Mesothelial cell of epicardium (in vitro differentiated cells): ENCODE data around the gene COL23A1. TPM values are rescaled to one million over a fixed set of nuclear protein-coding genes. Genes with fewer than 3 reads are reported as not detected.

Source experiments
- DNase-seq, 2 experiments: peaks; one replicate each; pipeline ENCODE4 v3.0.0; 2021; ENCODE audit warnings: low spot score in 2 of 2; ENCODE audit not compliant: unreplicated experiment in 2 of 2
- H3K27ac Mint-ChIP-seq: 2 replicates; pipeline ENCODE4 v1.8.0; 2021; ENCODE audit warnings: mixed read lengths
- H3K27me3 Mint-ChIP-seq: 2 replicates; pipeline ENCODE4 v1.8.0; 2021; ENCODE audit warnings: low read depth, mixed read lengths
- H3K36me3 Mint-ChIP-seq: 2 replicates; pipeline ENCODE4 v1.8.0; 2021; ENCODE audit warnings: mixed read lengths
- H3K4me1 Mint-ChIP-seq: 2 replicates; pipeline ENCODE4 v1.8.0; 2021; ENCODE audit warnings: mixed read lengths
- H3K4me3 Mint-ChIP-seq: 2 replicates; pipeline ENCODE4 v1.8.0; 2021; ENCODE audit warnings: mild to moderate bottlenecking, moderate library complexity, mixed read lengths
- H3K9me3 Mint-ChIP-seq: 2 replicates; pipeline ENCODE4 v1.8.0; 2021; ENCODE audit warnings: mixed read lengths
- total RNA-seq: library from RNA; stranded (reverse); gene quantifications from 3 replicates; pipeline ENCODE4 v1.2.1, GENCODE V29; 2021
- TF ChIP-seq, protein P1 (sequence below): fragments of 200-600 bp; sonication (generic); IDR thresholded peaks from one replicate; pipeline ENCODE4 v1.5.0; 2021; ENCODE audit warnings: antibody characterized with exemption; ENCODE audit not compliant: unreplicated experiment

The COL23A1 gene
- total RNA-seq, 1 donor from 2014 or later: 13.6 TPM

- H3K36me3 Mint-ChIP-seq: no peaks in the 10 kb centered on the region
- H3K27me3 Mint-ChIP-seq: peaks cover 2% of the 10 kb centered on the region
- peaks cover 10% of the 10 kb centered on the region for H3K9me3 Mint-ChIP-seq
- TF ChIP-seq, protein P1, sequence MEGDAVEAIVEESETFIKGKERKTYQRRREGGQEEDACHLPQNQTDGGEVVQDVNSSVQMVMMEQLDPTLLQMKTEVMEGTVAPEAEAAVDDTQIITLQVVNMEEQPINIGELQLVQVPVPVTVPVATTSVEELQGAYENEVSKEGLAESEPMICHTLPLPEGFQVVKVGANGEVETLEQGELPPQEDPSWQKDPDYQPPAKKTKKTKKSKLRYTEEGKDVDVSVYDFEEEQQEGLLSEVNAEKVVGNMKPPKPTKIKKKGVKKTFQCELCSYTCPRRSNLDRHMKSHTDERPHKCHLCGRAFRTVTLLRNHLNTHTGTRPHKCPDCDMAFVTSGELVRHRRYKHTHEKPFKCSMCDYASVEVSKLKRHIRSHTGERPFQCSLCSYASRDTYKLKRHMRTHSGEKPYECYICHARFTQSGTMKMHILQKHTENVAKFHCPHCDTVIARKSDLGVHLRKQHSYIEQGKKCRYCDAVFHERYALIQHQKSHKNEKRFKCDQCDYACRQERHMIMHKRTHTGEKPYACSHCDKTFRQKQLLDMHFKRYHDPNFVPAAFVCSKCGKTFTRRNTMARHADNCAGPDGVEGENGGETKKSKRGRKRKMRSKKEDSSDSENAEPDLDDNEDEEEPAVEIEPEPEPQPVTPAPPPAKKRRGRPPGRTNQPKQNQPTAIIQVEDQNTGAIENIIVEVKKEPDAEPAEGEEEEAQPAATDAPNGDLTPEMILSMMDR: no peak
- peaks cover 33% of the 10 kb centered on the region for H3K4me1 Mint-ChIP-seq
- DNase-seq: peak in 1 of 2 experiments; percentile 3
- no peak overlapping the region for H3K4me3 Mint-ChIP-seq
- no peak overlapping the region for H3K27ac Mint-ChIP-seq
Observed at GRCh38 chr5:178285399-178286225, 304.6 kb downstream of the COL23A1 start.

- Mint-ChIP-seq H3K4me1 (peaks cover 33% of the 10 kb centered on the region), H3K27ac (no peak overlapping the region), H3K9me3 (peaks cover 10% of the 10 kb centered on the region), H3K4me3 (no peak overlapping the region), H3K27me3 (peaks cover 3% of the 10 kb centered on the region), H3K36me3 (no peaks in the 10 kb centered on the region)
- DNase-seq: peak in 1 of 2 experiments; percentile 5
- TF ChIP-seq, protein P1: no peak
Observed at GRCh38 chr5:178284996-178285395, 305.2 kb downstream of the COL23A1 start.

GRCh38 chr5:178284093-178284675 is 306.0 kb downstream of the COL23A1 start:
- Mint-ChIP-seq H3K9me3 (peaks cover 10% of the 10 kb centered on the region), H3K27ac (no peak overlapping the region), H3K4me3 (no peak overlapping the region), H3K36me3 (no peaks in the 10 kb centered on the region), H3K27me3 (peaks cover 9% of the 10 kb centered on the region), H3K4me1 (peaks cover 29% of the 10 kb centered on the region)
- TF ChIP-seq, protein P1: peak; percentile 88
- no peak for DNase-seq

DNA sequence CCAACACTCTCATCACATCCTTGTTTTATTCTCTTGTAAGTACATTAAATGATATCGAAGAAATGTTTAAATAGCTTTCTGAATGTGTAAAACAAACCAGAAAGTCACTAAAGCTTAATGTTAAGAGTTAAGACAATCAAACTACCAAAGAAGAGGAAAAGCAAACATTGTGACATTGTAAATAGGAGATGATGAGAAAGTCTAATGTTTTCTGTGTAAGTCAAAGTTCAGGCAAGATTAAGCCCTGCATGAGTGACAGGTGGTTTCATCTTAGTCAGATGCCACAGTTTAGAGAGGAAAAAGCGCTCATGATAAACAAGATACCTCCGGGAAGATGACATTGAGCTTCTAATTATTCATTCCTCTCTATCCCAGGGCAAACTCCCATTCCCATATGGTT is 306.7 kb downstream of the COL23A1 start:
- TF ChIP-seq, protein P1: no peak
- DNase-seq: no peak
- H3K4me3 Mint-ChIP-seq: no peak overlapping the region
- H3K27ac Mint-ChIP-seq: no peak overlapping the region
- H3K36me3 Mint-ChIP-seq: no peaks in the 10 kb centered on the region
- H3K27me3 Mint-ChIP-seq: peaks cover 15% of the 10 kb centered on the region
- H3K9me3 Mint-ChIP-seq: peaks cover 10% of the 10 kb centered on the region
- H3K4me1 Mint-ChIP-seq: peaks cover 22% of the 10 kb centered on the region

DNA sequence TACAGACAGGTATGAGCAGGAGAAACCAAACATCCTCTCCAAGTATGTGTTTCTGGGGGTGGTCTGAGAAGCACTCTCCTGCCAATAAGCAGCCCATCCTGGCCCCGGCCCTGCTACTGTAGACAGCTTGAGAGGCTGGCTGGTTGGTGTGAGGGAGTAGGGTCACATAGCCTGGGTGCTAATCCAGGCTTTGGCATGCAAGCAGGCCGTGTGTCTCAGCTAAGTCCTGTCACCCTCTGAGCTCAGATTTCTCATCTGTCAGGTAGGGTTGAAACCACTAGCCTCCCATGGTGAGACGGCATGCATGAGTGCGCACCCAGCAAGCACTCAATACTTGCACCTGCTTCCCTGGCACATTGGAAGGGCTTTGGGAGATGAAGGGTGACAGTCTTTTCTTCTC is 307.8 kb downstream of the COL23A1 start:
- Mint-ChIP-seq H3K36me3 (no peaks in the 10 kb centered on the region), H3K4me3 (no peak overlapping the region), H3K9me3 (peaks cover 10% of the 10 kb centered on the region), H3K27me3 (peaks cover 25% of the 10 kb centered on the region), H3K27ac (no peak overlapping the region), H3K4me1 (peaks cover 11% of the 10 kb centered on the region)
- TF ChIP-seq, protein P1: no peak
- DNase-seq: no peak
